HCT116 (cell line): ENCODE measurements around the gene ERC1. TPM values are rescaled to one million over a fixed set of nuclear protein-coding genes. Genes with fewer than 3 reads are reported as not detected.

Experiments
- ATAC-seq: fragments of 200-7000 bp; cut with Tn5 transposase; 2 replicates; pipeline ENCODE4 v1.9.1; 2020; ENCODE audit warnings: mild to moderate bottlenecking, moderate library complexity
- BruUV-seq: library from RNA; stranded (reverse); fragments of 400-500 nt; replicated peaks from 2 replicates; lab custom pipeline; 2021; lab: Mats Ljungman, UMichigan
- CTCF ChIA-PET: fragments of 300-600 bp; sonication (Branson Sonifier 250); formaldehyde crosslinking; loops from one replicate; lab custom pipeline; 2021; ENCODE audit warnings: antibody characterized with exemption; lab: Charles Lee
- POLR2A ChIA-PET: fragments of 300-600, 350-600 bp; sonication (Branson Sonifier 250); formaldehyde crosslinking; loops from one replicate; lab custom pipeline; 2021; ENCODE audit warnings: antibody characterized with exemption; lab: Charles Lee
- RAD21 ChIA-PET, 2 experiments: fragments of 300-600 bp; sonication (Branson Sonifier 250); formaldehyde crosslinking; loops; one replicate each; lab custom pipeline; 2023; ENCODE audit warnings: low total read pairs in 2 of 2; ENCODE audit not compliant: uncharacterized antibody in 2 of 2, unreplicated experiment in 2 of 2, low non-redundant PET in 1 of 2; lab: Charles Lee
- DNase-seq: peaks from one replicate; pipeline ENCODE4 v3.0.0-alpha.2; 2010; ENCODE audit warnings: low read depth, low spot score
- H2AFZ ChIP-seq: fragments of 200-600 bp; shearing (Covaris generic), sonication (generic); 2 replicates; pipeline ENCODE4 v1.6.1; 2017; ENCODE audit warnings: low read depth, mixed run types, mixed read lengths, antibody characterized with exemption, low read length; ENCODE audit not compliant: poor library complexity, severe bottlenecking
- H3K27ac ChIP-seq: 2 replicates; pipeline ENCODE4 v1.5.1; 2012; ENCODE audit warnings: low read depth, low read length
- H3K27me3 ChIP-seq: fragments of 200-600 bp; sonication (generic); 2 replicates; pipeline ENCODE4 v1.6.1; 2016; ENCODE audit warnings: mixed run types, low read length, mixed read lengths; ENCODE audit not compliant: insufficient read depth
- H3K36me3 ChIP-seq, 2 experiments: fragments of 200-500 bp in 1 of 2; fragments of 200-600 bp in 1 of 2; sonication (Bioruptor generic) in 1 of 2; sonication (generic) in 1 of 2; 2 replicates each; pipeline versions ENCODE4 v1.5.1 to v1.6.1; 2014 to 2016; ENCODE audit warnings: low read length in 2 of 2, inconsistent platforms in 1 of 2, mixed read lengths in 1 of 2, mixed run types in 1 of 2; ENCODE audit not compliant: insufficient read depth in 2 of 2, control insufficient read depth in 1 of 2
- H3K4me1 ChIP-seq, 2 experiments: fragments of 200-600 bp in 1 of 2; sonication (generic) in 1 of 2; 2 replicates each; pipeline versions ENCODE4 v1.5.1 to v1.6.1; 2012 to 2017; ENCODE audit warnings: low read length in 2 of 2, inconsistent platforms in 1 of 2, mild to moderate bottlenecking in 1 of 2, mixed read lengths in 1 of 2, mixed run types in 1 of 2, moderate library complexity in 1 of 2; ENCODE audit not compliant: insufficient read depth in 2 of 2, control insufficient read depth in 1 of 2
- H3K4me2 ChIP-seq: fragments of 200-600 bp; sonication (generic); 2 replicates; pipeline ENCODE4 v1.6.1; 2017; ENCODE audit warnings: mixed run types, low read length, mixed read lengths
- H3K4me3 ChIP-seq, 2 experiments: fragments of 200-600 bp in 1 of 2; sonication (generic) in 1 of 2; replicated peaks in 1 of 2; 2 replicates each; pipeline ENCODE4 v1.5.1; 2011 to 2016; ENCODE audit warnings: low read length in 2 of 2, control low read depth in 1 of 2, low read depth in 1 of 2, mild to moderate bottlenecking in 1 of 2, mixed read lengths in 1 of 2, mixed run types in 1 of 2
- H3K79me2 ChIP-seq: fragments of 200-600 bp; sonication (generic); 2 replicates; pipeline ENCODE4 v1.6.1; 2017; ENCODE audit warnings: mild to moderate bottlenecking, mixed run types, low read length, moderate library complexity, mixed read lengths; ENCODE audit not compliant: insufficient read depth
- H3K9ac ChIP-seq: fragments of 200-600 bp; sonication (generic); 2 replicates; pipeline ENCODE4 v1.6.1; 2016; ENCODE audit warnings: low read length, mixed read lengths
- H3K9me2 ChIP-seq: fragments of 200-600 bp; sonication (generic), shearing (Covaris generic); 2 replicates; pipeline ENCODE4 v1.6.1; 2017; ENCODE audit warnings: mixed run types, mild to moderate bottlenecking, moderate library complexity; ENCODE audit not compliant: insufficient read depth
- H3K9me3 ChIP-seq, 2 experiments: fragments of 200-500 bp in 1 of 2; fragments of 200-600 bp in 1 of 2; sonication (Bioruptor generic) in 1 of 2; sonication (generic) in 1 of 2; 2 replicates each; pipeline ENCODE4 v1.6.1; 2014 to 2017; ENCODE audit warnings: low read length in 2 of 2, mixed read lengths in 2 of 2, inconsistent platforms in 1 of 2, low read depth in 1 of 2, mild to moderate bottlenecking in 1 of 2, mixed run types in 1 of 2, moderate library complexity in 1 of 2; ENCODE audit not compliant: control insufficient read depth in 1 of 2, insufficient read depth in 1 of 2
- H4K20me1 ChIP-seq: fragments of 200-600 bp; sonication (generic), shearing (Covaris generic); 2 replicates; pipeline ENCODE4 v1.6.1; 2017; ENCODE audit warnings: mixed run types, mild to moderate bottlenecking, moderate library complexity; ENCODE audit not compliant: insufficient read depth
- ATF3 ChIP-seq: IDR thresholded peaks from 2 replicates; pipeline ENCODE4 v1.6.1; 2012
- CTCF ChIP-seq, 3 experiments: fragments of 200-600 bp in 1 of 3; sonication (generic) in 1 of 3; IDR thresholded peaks in 2 of 3; conservative IDR thresholded peaks in 1 of 3; 2 replicates each; pipeline ENCODE4 v1.5.1; 2012 to 2017; ENCODE audit warnings: low read depth in 2 of 3, low read length in 2 of 3, antibody characterized with exemption in 1 of 3, borderline replicate concordance in 1 of 3, control low read depth in 1 of 3, mild to moderate bottlenecking in 1 of 3, mixed read lengths in 1 of 3, mixed run types in 1 of 3, moderate library complexity in 1 of 3; ENCODE audit not compliant: insufficient read depth in 1 of 3
- EGR1 ChIP-seq: IDR thresholded peaks from 2 replicates; pipeline ENCODE4 v1.6.1; 2012; ENCODE audit warnings: low read depth
- ELF1 ChIP-seq: IDR thresholded peaks from 2 replicates; pipeline ENCODE4 v1.6.1; 2012; ENCODE audit warnings: low read depth, borderline replicate concordance
- EZH2 ChIP-seq: fragments of 200-600 bp; sonication (generic); IDR thresholded peaks from 2 replicates; pipeline ENCODE4 v1.6.1; 2017; ENCODE audit warnings: antibody characterized with exemption, mixed run types
- FOSL1 ChIP-seq: IDR thresholded peaks from 2 replicates; pipeline ENCODE4 v1.6.1; 2012; ENCODE audit warnings: low read depth
- POLR2AphosphoS5 ChIP-seq: IDR thresholded peaks from 2 replicates; pipeline ENCODE4 v1.6.1; 2011; ENCODE audit warnings: mild to moderate bottlenecking, low read depth, low read length, moderate library complexity
- RAD21 ChIP-seq: IDR thresholded peaks from 2 replicates; pipeline ENCODE4 v1.6.1; 2012; ENCODE audit warnings: low read depth, mild to moderate bottlenecking
- SIN3A ChIP-seq: IDR thresholded peaks from 2 replicates; pipeline ENCODE4 v1.6.1; 2012; ENCODE audit warnings: low read depth
- YY1 ChIP-seq: IDR thresholded peaks from 2 replicates; pipeline ENCODE4 v1.6.1; 2011; ENCODE audit warnings: low read length, low read depth, moderate library complexity, mild to moderate bottlenecking; ENCODE audit not compliant: insufficient replicate concordance; ENCODE audit errors: extremely low read depth
- ZBTB33 ChIP-seq: IDR thresholded peaks from 2 replicates; pipeline ENCODE4 v1.6.1; 2011; ENCODE audit warnings: mild to moderate bottlenecking, low read length, moderate library complexity; ENCODE audit not compliant: insufficient replicate concordance; ENCODE audit errors: extremely low read depth
- ZFX ChIP-seq: fragments of 450-650 bp; IDR thresholded peaks from 2 replicates; pipeline ENCODE4 v1.6.1; 2017
- intact Hi-C: fragments of 100-400 bp; cut with micrococcal nuclease; formaldehyde crosslinking; loops from 2 replicates; pipeline ENCODE4 v1.10.0; 2022
- total RNA-seq: library from RNA; stranded (reverse); gene quantifications from one replicate; pipeline ENCODE4 v1.2.1, GENCODE V29; 2021; ENCODE audit not compliant: unreplicated experiment

The ERC1 gene
- total RNA-seq, 1 experiment from 2014 or later: 41.9 TPM

DNA sequence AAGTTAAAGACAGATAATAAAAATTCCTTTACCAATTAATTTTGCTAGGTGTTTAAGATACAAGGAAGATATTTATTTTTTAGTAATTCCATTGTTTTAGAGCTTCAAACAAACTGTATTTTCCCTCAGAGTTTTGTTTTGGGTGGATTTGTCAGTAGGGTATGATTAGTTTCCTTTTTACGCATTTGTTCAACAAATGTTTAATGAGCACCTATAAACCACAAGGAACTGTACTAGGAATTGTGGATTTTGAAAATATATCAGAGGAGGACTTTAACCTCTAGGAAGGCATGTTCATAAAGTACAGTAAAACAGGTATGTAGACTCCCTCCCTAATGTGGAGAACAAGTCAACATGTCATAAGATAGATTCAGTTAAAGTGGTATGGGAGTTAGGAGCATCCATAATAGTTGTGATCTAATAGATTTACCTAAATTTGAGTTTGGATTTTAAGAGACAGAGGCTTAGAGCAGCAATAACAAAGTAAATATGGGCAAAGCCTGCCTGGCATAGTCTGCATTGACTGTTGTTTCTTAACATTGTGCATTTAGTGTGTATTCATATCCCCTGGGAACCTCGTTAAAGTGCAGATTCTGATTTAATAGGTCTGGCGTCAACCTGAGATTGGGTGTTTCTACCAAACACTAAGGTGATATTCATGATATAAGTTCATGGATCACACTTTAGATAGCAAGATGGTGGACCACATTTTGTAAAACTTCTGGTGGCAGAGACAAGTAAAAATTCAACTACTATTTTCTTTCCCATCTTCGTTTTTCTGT is 232.0 kb downstream of the ERC1 start:
- H3K27me3 ChIP-seq: no peaks in the 10 kb centered on the region
- ChIA-PET RAD21 (no interaction called here), CTCF (no interaction called here), POLR2A (no interaction called here)
- peaks cover 0 to 1% of the 10 kb centered on the region in 2 experiments; a peak in 1 of 4 replicates for H3K4me1 ChIP-seq
- no peak overlapping the region for H3K4me3 ChIP-seq
- no peaks in the 10 kb centered on the region for H3K9me3 ChIP-seq
- no peak overlapping the region for H3K27ac ChIP-seq
- intact Hi-C loops: no loop called here
- no TSS peak for BruUV-seq
- no peaks in the 10 kb centered on the region for H3K36me3 ChIP-seq
- DNase-seq (no peak), ATAC-seq (no peak)
- H4K20me1 ChIP-seq: no peaks in the 10 kb centered on the region
- H2AFZ ChIP-seq: no peak overlapping the region
- H3K9ac ChIP-seq: no peak overlapping the region
- no peak overlapping the region for H3K4me2 ChIP-seq
- H3K79me2 ChIP-seq: no peaks in the 10 kb centered on the region
- H3K9me2 ChIP-seq: no peaks in the 10 kb centered on the region
- no peak for TF ChIP-seq RAD21
- TF ChIP-seq EZH2: no peak

- CTCF ChIA-PET: no interaction called here
- Histone ChIP-seq H3K9me2 (no peaks in the 10 kb centered on the region), H3K27me3 (no peaks in the 10 kb centered on the region), H3K4me3 (no peak overlapping the region)
- no peak for ATAC-seq
- intact Hi-C loops: no loop called here
- TF ChIP-seq FOSL1 (no peak), SIN3A (no peak), ELF1 (no peak), EZH2 (no peak), POLR2AphosphoS5 (no peak), ATF3 (no peak), YY1 (no peak), CTCF (IDR thresholded peaks at IDR 0.05 in 2 of 3, conservative IDR thresholded peaks at IDR 0.05 in 1 of 3; ENCODE audit: borderline replicate concordance in 1 of 3, insufficient read depth in 1 of 3, low read depth in 2 of 3, low read length in 2 of 3) (no peak), ZBTB33 (no peak), EGR1 (no peak), ZFX (no peak)
- TF ChIP-seq, all 23 proteins: peak for 0
- Histone ChIP-seq H3K4me1 (no peaks in the 10 kb centered on the region), H3K27ac (no peak overlapping the region), H3K9ac (no peak overlapping the region), H3K9me3 (no peaks in the 10 kb centered on the region), H3K36me3 (no peaks in the 10 kb centered on the region), H4K20me1 (no peaks in the 10 kb centered on the region), H2AFZ (no peak overlapping the region), H3K4me2 (no peak overlapping the region), H3K79me2 (no peaks in the 10 kb centered on the region)
- ChIA-PET POLR2A (no interaction called here), RAD21 (no interaction called here)
- no peak for DNase-seq
- no TSS peak for BruUV-seq
Measured at GRCh38 chr12:1226951-1227350, 235.9 kb downstream of the ERC1 start.
